Superior temporal gyrus (tissue), 1 donor: ENCODE data around the gene PIPOX.
A peak's percentile ranks its signal among the peaks of the same experiment; 100 is the strongest.

ENCODE experiments used
- DNase-seq: peaks from one replicate; pipeline ENCODE4 v3.0.0-alpha.2; 2016; ENCODE audit errors: extremely low spot score

The PIPOX gene

GRCh38 chr17:29042679-29043538, at the start of gene PIPOX:
PIPOX (plus strand) TSS chr17:29043141; CDS start chr17:29043226, 85 bp downstream.
- peak; percentile 41 for DNase-seq

- no peak for DNase-seq
Observed at GRCh38 chr17:28993645-28994426, 49.1 kb upstream of the PIPOX start.

GRCh38 chr17:28996554-28997096, 46.3 kb upstream of the PIPOX start:
- no peak for DNase-seq

GRCh38 chr17:28997806-28998205, 45.1 kb upstream of the PIPOX start:
- no peak for DNase-seq

- DNase-seq, result no peak
Observed at GRCh38 chr17:28999206-28999605, 43.7 kb upstream of the PIPOX start.

GRCh38 chr17:29000973-29001372, 42.0 kb upstream of the PIPOX start:
- no peak for DNase-seq

GRCh38 chr17:29002811-29003210, 40.1 kb upstream of the PIPOX start:
- DNase-seq, result no peak

- no peak for DNase-seq
Observed at GRCh38 chr17:29003289-29003688, 39.7 kb upstream of the PIPOX start.

- no peak for DNase-seq
Observed at GRCh38 chr17:29004081-29004692, 38.8 kb upstream of the PIPOX start.

GRCh38 chr17:29005936-29006511, 36.9 kb upstream of the PIPOX start, which contains the start of gene SEZ6:
SEZ6 (minus strand) TSS chr17:29006033; CDS start chr17:29005869, 164 bp downstream.
- peak; percentile 80 for DNase-seq

GRCh38 chr17:29007456-29007855, 35.5 kb upstream of the PIPOX start:
- no peak for DNase-seq

GRCh38 chr17:29007860-29008455, 35.0 kb upstream of the PIPOX start:
- DNase-seq, result no peak

GRCh38 chr17:29008591-29008990, 34.4 kb upstream of the PIPOX start:
- DNase-seq, result no peak

- DNase-seq, result no peak
Observed at GRCh38 chr17:29010129-29010528, 32.8 kb upstream of the PIPOX start.

GRCh38 chr17:29010586-29010985, 32.4 kb upstream of the PIPOX start:
- no peak for DNase-seq

- DNase-seq, result no peak
Observed at GRCh38 chr17:29012535-29012934, 30.4 kb upstream of the PIPOX start.

- DNase-seq, result no peak
Observed at GRCh38 chr17:29014716-29015115, 28.2 kb upstream of the PIPOX start.

GRCh38 chr17:29016345-29017210, 26.4 kb upstream of the PIPOX start:
- DNase-seq, result no peak

- no peak for DNase-seq
Observed at GRCh38 chr17:29018788-29019474, 24.0 kb upstream of the PIPOX start.
